Keratinocyte (primary cell): ENCODE data around the gene MOGAT2.

ENCODE experiments used
- EZH2 ChIP-seq: IDR thresholded peaks from one replicate; pipeline ENCODE4 v1.6.1; 2012; ENCODE audit warnings: inconsistent platforms, mild to moderate bottlenecking, low read length, moderate library complexity
- TF ChIP-seq, protein P1 (sequence below), 3 experiments: IDR thresholded peaks in 1 of 3; conservative IDR thresholded peaks in 1 of 3; optimal IDR thresholded peaks in 1 of 3; 2 replicates in 2 of 3; 3 replicates in 1 of 3; pipeline versions ENCODE3 to v1.5.1; 2011; ENCODE audit warnings: low read length in 3 of 3, mild to moderate bottlenecking in 3 of 3, moderate library complexity in 2 of 3, control low read depth in 1 of 3, inconsistent platforms in 1 of 3; ENCODE audit not compliant: insufficient read depth in 2 of 3; ENCODE audit errors: extremely low read depth in 1 of 3

DNA sequence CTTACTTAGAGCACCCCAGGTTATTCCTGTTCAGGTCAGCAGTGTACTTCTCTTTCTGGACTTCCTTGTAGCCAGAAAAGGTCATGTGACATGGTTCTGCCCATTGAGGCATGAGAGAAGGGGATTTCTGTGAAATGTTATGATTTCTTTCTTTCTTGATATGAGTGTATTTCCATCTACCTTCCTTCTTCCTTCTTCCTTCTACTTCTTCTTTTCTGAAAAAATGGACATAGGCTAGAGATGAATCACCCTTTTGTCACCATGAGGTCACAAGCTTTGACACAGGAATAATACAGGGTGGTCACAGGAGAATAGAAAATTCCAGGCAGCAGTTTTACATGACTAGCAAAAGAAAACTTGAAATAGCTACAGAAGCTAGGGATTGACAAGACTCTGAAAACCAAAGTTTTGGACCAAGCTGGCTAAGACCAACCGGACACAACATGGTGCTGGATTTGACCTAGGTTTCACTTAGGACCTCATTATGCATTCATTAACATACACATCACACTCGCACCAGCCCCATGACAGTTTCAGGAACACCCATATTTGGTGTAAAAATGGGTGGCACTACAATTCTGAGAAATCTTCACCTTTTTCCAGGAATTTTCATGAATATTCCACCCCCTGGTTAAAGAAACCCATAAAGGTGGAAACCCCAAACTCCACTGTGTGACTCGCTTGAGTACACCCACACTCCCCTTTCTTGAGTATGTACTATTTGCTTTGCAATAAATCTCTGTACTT, 27.6 kb upstream of the MOGAT2 start:
- TF ChIP-seq, protein P1, sequence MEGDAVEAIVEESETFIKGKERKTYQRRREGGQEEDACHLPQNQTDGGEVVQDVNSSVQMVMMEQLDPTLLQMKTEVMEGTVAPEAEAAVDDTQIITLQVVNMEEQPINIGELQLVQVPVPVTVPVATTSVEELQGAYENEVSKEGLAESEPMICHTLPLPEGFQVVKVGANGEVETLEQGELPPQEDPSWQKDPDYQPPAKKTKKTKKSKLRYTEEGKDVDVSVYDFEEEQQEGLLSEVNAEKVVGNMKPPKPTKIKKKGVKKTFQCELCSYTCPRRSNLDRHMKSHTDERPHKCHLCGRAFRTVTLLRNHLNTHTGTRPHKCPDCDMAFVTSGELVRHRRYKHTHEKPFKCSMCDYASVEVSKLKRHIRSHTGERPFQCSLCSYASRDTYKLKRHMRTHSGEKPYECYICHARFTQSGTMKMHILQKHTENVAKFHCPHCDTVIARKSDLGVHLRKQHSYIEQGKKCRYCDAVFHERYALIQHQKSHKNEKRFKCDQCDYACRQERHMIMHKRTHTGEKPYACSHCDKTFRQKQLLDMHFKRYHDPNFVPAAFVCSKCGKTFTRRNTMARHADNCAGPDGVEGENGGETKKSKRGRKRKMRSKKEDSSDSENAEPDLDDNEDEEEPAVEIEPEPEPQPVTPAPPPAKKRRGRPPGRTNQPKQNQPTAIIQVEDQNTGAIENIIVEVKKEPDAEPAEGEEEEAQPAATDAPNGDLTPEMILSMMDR (optimal IDR thresholded peaks at IDR 0.05 in 1 of 3, IDR thresholded peaks at IDR 0.05 in 1 of 3, conservative IDR thresholded peaks at IDR 0.05 in 1 of 3; ENCODE audit: extremely low read depth in 1 of 3, insufficient read depth in 2 of 3, low read length in 3 of 3): no peak
- TF ChIP-seq EZH2: no peak
